Right lung (tissue), 5 donors: Measurements from ENCODE around the gene TCOF1. TPM values are rescaled to one million over a fixed set of nuclear protein-coding genes. Genes with fewer than 3 reads are reported as not detected.
"Not testable (repeated sequence)": the region's sequence is repeated elsewhere in the genome, so short reads cannot be mapped to it uniquely, and the experiment has no call there.

Experiments used
- DNase-seq, 2 donors: peaks; one replicate each; pipeline ENCODE4 v3.0.0-alpha.2; 2013
- polyA plus RNA-seq, 5 donors: library from polyadenylated mRNA; unstranded; fragments of 120-200 nt; gene quantifications; one replicate each; pipeline versions ENCODE4 v1.2.1 to v1.2.3, GENCODE V29; 2013; ENCODE audit warnings: inconsistent platforms in 1 of 5, low replicate concordance in 1 of 5; ENCODE audit not compliant: insufficient read length in 5 of 5, insufficient read depth in 1 of 5

Gene TCOF1
- polyA plus RNA-seq, 5 donors = 20.4 to 35.0 (median 28.0) TPM

DNA sequence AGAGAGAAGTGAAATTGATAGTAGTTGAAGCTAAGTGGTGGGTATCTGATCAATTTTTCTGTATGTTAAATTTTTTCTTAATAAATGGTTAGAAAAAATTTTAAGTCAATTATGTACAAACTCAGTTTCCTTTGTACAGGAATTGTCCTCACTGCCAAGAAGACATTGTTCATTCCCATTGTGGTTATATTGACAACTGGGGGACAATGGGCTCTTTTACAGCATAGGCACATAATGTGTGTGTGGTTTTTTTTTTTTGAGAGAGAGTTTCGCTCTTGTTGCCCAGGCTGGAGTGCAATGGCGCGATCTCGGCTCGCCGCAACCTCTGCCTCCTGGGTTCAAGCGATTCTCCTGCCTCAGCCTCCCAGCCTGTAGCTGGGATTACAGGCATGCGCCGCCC lies 68.7 kb downstream of the TCOF1 start:
- DNase-seq = not testable (repeated sequence)

DNA sequence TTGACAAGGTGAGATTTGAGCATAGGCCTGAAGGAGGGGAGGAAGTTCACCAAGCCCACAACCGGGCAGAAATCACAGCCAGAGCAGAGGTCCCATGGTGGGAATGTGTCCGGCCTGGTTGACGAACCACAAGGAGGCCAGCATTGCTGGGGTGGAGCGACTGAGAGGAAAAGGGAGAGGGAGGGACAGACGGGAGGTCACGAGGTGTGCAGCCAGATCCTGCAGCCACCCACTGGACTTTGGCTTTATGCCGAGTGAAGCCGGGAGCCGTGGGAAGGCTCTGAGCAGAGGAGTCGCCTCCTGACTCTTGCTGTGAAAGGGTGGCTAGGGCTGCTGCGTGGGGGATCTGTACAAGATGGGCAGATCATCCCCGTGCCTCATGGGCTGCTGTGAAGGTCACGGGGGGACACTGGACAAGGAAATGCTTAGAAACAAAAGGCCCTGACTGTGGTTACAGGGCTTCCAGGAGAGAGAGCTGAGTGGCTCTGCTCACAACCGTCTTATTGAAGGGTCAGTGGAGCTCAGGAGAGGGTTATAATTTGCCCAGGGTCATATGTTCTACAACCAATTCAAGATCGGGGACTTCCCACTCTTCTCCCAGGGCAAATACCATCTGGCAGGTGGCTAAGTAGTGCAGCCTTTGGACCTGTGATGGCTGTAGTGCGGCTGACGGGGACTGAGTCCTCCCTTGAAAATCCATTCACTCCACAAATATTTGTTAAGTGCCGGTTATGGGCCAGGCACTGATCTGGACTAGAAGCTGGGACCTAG lies 70.8 kb downstream of the TCOF1 start:
- DNase-seq = no peak

DNA sequence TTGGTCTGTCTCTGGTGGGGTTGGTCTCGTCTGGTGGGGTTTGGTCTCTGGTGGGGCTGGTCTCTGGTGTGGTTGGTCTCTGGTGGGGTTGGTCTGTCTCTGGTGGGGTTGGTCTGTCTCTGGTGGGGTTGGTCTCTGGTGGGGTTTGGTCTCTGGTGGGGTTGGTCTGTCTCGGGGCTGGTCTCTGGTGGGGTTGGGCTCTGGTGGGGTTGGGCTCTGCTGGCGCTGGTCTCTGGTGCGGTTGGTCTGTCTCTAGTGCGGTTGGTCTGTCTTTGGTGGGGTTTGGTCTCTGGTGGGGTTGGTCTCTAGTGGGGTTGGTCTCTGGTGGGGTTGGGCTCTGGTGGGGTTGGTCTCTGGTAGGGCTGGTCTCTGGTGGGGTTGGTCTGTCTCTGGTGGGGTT lies 71.5 kb downstream of the TCOF1 start:
- DNase-seq = no peak

DNA sequence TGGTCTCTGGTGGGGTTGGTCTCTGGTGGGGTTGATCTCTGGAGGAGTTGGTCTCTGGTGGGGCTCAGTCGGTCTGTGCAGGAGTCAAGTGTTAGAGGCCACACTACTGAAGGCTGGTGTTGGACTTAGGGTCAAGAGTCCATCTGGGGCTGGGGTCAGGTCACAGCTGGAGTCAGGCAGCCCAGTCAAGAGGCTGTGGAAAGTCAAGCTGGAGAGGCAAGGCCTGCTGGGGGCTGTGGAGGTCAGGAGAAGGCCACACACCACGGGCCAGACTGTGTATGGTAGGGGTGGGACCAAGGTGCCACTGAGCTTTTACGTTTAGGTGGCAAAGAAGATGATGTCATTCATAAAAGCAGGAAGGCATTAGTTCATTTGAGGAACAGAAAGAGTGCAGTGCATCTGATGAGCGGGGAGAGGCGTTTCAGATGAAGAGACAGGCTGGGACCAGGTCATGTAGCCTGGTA lies 71.9 kb downstream of the TCOF1 start:
- no peak for DNase-seq

DNA sequence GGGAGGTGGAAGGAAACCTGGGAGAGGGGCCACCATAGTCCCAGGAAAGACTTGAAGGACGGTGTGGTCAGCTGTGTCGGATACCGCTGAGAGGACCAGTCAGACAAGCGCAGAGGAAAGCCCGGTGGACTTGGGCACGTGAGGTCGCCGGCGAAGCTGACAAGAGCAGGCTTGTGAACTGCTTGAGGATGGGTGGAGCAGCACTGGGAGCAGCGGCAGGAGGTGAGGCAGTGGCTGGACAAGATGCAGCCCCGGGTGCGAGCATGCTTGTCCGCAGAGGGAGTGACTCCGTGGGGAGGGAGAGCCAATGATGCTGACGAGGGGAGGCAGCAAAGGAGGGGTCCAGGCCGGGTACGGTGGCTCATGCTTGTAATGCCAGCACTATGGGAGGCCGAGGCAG lies 73.6 kb downstream of the TCOF1 start:
- DNase-seq = no peak

DNA sequence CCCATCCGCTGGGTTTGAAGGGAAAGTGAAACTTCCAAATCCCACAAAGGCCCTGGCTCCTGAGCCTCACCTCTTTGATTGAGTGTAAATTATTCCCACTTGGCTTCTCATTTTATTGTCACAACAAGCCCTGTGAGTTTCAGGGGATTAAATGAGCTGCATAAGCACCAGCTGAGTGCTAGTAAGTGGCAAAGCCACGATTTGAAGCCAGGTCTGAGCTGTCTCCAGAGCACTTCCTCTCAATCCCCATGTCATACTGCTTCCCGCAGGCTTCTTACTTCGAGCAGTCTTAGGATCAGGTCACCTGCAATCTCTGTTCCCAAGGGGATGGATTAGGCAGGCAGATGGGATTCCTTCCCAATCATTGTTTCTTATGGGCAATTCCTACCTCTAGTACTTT lies 74.1 kb downstream of the TCOF1 start:
- no peak for DNase-seq

DNA sequence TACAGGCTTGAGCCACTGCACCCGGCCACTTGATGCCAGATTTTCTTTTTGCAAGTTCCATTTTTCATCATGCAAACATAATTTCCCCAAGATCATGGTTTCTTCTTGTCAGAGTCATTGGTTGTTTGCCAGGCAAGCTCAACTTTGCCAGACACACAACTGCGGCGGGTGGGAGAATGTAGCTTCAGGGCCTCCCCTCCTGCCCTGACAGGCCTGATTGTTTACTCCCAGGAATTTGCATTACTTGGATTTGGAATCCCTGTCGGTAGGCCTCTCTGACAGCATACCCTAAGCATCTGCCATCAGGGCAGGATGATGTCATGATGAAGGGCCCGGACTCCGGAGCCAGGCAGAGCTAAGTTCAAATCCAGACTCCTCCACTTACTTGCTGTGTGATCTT lies 77.0 kb downstream of the TCOF1 start:
- DNase-seq = peak; percentile 33 to 57

DNA sequence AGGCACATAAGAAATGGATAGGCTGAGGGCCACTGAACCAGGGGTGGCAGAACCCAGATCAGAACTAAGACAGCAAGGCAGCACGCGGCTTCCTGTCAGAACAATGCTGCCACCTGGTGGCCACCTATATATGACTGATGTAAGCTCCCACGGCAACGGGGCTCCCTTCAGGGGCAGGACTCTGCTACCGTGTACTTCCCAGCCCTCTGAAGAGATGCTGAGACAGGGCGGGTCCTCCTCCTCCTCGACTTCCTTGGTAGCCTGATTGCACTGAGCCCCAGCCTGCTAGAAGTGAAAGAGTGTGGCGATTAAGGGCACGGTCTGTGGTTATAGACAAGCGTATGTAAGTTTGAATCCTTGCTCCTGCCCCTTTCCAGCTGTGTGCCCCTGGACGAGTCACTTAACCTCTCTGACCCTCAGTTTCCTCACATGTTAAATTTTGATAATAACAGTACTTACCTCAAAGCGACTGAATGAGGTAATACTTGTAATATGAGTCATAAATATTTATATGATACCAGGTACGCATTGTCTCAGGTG lies 78.7 kb downstream of the TCOF1 start:
- DNase-seq = peak; percentile 71 to 78

DNA sequence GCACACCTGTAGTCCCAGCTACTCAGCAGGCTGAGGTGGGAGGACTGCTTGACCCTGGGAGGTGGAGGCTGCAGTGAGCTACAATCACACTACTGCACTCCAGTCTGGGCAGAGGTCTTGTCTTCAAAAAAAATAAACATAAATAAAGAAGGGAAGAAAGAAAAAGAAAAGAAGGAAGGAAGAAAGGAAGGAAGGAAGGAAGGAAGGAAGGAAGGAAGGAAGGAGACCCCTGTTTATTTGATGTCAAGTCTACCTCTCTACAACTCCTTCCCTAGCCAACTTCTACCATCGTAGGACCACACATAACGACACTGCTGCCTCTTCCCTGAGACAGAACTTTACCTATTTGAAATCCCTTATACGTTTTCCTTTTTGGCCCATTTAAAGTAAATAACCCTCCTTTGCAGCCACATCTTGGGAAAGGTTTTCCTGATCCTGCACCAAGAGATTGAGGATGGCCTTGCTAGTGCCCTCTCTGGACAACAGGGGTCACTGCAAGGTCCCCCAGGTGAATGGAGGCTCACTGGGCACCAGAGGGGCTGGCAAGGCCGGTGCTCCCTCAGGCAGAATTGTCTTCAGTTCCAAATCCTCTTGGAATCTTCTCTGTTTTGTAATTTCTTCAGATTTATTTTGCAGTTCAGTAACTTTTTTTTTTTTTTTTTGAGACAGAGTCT lies 81.5 kb downstream of the TCOF1 start:
- DNase-seq = no peak

DNA sequence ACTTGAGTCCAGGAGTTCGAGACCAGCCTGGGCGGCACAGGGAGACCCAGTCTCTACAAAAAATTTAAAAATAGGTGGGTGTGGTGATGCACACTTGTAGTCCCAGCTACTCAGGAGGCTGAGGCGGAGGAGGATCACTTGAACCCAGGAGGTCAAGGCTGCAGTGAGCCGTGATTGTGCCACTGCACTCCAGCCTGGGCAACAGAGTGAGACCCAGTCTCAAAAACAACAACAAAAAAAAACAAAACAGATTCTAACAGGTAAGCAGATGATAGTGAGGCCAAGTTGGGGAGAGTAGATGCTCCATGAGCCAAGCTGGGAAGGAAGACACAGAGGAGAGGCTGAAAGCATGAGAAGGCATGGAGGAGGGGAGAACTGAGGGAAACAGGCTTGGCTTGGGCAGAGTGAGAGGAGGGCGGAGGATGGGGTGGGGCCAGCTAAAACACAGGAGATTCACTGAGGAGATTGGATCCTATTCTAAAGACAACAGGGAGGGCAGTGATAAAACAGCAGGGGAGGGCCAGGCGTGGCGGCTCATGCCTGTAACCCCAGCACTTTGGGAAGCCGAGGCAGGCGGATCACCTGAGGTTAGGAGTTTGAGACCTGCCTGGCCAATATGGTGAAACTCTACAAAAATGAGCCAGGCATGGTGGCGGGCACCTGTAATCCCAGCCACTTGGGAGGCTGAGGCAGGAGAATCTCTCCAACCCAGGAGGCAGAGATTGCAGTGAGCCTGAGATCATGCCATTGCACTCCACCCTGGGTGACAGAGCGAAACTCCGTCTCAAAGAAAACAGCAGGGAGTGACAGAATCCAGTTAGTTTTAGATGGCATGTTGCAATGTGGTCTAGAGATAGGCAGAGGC lies 83.7 kb downstream of the TCOF1 start:
- no peak for DNase-seq

DNA sequence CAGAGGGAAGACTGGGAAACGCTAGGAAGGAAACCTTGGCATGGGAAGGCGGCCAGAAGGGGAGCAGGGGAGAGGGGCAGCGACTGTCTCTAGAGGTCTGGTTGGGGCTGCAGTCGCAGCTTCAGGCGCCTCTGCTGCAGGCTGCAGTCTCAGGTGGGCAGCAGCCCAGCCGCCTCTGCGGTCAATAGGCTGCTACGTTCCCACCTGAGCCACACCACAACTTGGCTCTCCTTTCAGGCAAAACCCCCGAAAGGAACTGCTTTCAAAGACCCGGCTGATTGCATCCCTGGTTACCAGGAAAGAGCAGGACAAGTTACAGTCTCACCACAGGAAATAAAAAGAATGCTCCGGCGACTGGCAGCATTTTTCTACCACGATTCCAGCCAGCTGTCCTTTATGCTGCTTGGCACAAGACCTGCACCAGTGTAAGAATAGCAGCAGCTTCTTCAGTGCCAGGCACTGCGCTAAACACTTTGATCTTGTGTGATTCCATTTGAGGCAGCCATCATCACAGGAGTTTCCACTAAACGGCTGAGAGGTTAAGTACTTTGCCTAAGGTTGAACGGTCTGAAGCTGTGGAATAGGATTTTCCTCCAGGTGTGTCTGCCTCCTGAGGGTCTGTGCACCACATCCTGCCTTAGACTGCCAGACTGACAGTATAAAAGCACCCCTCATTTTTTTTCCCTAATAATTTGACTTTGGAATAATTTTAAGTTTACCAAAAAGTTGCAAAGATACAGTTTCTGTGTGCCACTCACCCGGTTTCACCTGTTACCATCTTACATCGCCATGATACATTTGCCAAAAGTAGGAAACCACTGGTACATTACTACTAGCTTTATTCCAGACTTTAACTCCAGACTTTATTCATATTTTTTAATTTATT lies 84.6 kb downstream of the TCOF1 start:
- no peak for DNase-seq

DNA sequence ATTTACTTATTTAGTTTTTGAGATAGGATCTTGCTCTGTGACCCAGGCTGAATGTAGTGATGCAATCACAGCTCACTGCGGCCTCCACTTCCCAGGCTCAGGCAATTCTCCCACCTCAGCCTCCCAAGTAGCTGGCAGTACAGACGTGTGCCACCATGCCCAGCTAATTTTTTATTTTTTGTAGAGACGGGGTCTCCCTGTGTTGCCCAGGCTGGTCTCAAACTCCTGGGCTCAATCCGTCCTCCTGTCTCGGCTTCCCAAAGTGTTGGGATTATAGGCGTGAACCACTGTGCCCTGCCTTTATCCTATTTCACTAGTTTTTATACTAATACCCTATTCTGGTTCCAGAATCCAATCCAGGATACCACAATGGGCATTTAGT lies 85.2 kb downstream of the TCOF1 start:
- DNase-seq = no peak

DNA sequence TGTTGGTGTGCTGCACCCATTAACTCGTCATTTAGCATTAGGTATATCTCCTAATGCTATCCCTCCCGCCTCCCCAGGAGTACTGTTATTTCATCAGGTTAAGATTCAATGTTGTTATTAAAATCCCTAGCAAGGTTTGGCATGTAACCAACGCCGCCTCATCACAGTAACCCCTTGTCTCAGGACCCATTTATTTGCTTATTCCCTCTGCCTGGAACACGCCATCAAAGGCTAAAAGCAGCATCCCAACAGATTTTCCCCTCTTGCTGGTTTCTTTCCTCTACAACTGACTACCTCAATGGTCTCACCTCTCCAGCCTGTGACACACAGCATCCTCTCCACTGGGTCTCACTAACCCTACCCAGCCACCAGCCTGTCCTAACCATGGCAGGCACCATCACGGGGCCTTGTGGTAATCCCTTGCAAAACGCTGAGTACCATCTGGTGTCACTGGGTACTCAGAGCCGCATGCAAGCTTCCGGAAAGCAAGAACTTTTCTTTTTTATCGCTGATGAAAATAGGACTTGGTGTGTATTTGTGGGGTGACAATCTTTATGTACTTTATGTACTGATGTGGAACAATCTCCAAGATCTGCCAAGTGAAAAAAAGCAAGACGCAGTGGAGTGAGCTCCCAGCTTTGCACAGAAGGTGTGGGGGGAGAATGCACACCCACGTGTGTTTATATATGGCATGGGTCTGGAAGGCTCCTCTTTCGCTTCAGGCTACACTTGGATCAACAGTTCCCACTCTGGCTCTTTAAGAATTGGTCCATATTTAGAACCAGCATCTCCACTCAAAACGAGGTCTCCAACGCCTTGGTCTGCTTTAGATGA lies 86.0 kb downstream of the TCOF1 start:
- DNase-seq = no peak

DNA sequence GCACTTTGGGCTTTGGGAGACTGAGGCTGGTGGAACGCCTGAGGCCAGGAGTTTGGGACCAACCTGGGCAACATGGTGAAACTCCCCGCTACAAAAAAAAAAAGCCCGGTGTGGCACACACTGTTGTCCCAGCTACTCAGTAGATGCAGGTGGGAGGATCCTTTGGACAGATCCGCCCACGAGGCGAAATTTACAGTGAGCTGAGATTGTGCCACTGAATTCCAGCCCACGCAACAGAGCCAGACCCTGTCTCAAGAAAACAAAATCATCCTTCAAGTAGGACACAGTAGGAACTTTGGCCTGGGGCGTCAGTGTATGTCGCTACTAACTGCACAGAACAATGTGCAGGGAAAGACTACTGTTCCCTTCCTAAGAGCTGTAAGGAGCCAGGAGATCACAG lies 87.3 kb downstream of the TCOF1 start:
- DNase-seq = no peak

DNA sequence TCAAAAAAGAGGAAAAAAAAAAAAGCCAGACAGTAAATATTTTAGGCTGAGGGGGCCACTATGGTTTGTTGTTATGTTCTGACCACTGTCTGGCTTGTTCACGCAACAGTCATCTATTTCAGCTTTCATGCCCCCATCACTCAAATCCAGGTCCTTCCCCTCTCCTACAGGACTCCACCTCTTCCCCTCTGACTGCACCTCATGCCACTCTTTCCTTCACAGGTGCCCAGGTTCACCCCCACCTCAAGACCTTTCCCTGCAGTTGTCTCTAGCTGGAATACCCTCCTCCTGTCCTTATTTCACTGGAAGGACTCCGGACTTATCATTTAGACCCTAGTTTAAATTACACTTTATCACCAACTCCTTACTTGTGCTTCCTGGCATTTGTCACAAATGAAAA lies 88.6 kb downstream of the TCOF1 start:
- no peak for DNase-seq

DNA sequence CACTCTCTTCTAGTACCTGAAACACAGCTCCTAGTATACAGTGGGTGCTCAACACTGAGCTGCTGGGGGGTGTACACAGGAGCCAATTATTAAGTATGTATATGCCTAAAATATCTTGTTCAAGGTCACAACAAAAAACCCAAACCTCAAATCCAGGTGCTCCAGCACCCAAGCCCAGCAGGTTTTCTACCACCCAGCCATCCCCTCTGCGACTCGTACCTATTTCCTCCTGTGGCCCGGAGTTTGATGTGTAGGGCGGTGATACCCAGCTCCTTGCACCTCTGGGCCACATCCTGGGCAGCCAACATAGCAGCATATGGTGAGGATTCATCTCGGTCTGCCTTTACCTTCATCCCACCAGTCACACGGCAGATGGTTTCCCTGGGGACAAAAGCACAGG lies 89.1 kb downstream of the TCOF1 start:
- DNase-seq = no peak

DNA sequence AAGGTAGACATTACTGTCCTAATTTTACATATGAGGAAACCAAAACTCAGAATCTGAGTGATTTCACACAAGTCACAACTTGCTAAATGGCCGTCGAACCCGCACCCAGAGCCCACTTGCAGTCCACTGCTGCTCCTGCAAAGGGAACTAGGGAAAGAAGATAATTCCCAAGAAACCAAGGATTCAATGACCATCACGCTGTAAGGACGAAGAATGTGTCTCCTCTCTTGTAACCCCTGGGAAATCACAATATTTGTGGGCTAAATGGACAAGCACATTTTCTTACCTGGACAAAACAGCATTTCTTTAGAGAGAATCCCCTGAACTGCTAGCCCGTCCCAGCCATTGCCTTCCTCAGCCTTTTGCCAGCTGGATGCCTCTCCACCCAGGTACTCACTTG lies 89.7 kb downstream of the TCOF1 start:
- no peak for DNase-seq

DNA sequence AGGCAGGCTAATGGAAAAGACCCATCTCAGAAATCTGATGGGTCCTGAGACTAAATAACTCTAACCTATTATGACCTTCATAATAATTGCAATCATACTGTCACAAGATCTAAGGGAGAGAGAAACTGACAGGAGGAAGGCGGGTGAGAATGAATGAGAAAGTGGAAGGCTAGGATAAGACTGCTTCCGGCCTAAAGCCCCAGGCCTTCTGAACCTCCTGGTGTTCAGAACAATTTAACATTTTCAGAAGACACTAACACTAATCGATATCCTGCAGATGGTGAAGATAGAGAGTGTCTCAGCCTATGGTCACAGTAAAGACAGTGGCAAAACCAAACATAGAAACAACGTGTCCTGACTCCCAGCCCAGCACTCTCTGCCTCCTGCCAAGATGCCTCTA lies 90.8 kb downstream of the TCOF1 start:
- DNase-seq = no peak

DNA sequence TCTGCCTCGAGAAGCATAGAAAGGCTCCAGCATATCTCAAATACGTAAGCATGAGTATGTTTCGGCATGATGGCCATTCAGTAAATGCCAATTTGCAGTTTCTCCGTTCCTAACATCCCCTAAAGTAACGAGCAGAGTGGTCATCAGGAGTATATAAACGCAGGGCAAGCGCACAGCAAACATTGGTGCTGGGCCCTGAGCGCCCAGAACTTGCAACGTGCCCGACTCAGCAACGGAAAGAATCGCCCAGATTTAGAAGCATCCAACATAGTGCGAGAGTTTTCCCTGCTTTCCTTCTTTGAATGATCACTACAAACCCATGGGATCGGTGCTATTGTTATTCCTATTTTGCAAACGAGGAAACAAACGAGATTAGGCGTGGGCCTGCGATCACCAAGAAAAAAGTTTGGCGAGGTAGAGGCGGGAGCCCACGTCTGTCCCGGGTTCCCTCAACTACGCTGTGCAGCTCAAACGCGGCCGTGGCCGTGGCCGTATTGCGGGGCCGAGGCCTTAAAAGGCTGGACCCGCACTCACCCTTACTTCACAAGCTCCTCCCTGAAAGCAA lies 91.5 kb downstream of the TCOF1 start:
- DNase-seq = peak in 1 of 2 donors; percentile 21
